ENCODE data around the gene SMC3.
A peak's percentile ranks its signal among the peaks of the same experiment; 100 is the strongest.

Gene SMC3

DNA sequence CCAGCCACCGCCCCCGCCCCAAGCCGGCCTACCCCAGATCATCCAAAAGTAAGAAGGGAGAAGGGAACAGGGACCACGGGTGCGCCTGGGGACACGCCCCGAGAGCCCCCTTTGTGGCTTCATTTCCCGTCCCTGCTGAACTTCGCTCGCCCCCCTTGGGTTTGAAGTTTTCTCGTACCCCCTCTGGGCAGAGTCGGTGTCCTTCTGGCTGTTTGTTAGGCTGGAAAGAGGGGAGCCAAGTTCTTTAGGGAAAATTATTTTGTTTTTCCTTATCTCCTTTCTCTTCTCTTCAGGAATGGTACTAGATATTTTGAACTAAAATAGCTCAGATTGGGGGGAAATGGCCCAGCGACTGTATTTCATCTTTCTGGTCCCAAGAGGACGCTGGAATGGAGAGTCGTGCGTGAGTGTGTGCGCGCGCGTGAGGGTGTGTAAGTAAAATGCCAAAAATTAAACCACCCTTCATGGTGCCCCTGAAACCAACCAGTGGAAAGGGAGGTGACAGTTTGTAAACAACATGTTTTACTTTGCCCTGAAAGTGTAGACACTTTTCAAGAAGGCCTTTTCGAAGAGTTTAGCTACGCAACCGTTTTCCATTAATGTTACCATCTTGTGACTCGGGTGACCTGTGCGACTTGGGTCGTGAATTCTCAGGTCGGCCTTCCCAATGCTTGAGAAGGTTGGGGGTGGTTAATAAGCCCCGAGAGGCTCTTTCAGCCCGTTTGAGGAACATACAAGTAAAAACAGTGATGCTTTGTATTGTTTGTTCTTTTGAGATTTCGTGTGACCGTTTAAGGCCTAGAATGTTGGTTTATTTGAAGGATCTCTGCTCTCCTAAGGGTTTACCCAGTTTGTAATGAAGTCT is 77.3 kb downstream of the SMC3 start:
- peaks cover 13 to 17% of the 10 kb centered on the region in 2 experiments for H3K4me1 ChIP-seq (ENCODE audit: control insufficient read depth in 1 of 2, insufficient read depth in 1 of 2, low read depth in 1 of 2, low read length in 1 of 2)
- peak overlapping the region in 1 of 2 experiments; percentile 47 for H3K4me3 ChIP-seq (ENCODE audit: low read depth in 1 of 2, low read length in 1 of 2)
- H3K27me3 ChIP-seq: peaks cover 100% of the 10 kb centered on the region
- TF ChIP-seq, protein P1, sequence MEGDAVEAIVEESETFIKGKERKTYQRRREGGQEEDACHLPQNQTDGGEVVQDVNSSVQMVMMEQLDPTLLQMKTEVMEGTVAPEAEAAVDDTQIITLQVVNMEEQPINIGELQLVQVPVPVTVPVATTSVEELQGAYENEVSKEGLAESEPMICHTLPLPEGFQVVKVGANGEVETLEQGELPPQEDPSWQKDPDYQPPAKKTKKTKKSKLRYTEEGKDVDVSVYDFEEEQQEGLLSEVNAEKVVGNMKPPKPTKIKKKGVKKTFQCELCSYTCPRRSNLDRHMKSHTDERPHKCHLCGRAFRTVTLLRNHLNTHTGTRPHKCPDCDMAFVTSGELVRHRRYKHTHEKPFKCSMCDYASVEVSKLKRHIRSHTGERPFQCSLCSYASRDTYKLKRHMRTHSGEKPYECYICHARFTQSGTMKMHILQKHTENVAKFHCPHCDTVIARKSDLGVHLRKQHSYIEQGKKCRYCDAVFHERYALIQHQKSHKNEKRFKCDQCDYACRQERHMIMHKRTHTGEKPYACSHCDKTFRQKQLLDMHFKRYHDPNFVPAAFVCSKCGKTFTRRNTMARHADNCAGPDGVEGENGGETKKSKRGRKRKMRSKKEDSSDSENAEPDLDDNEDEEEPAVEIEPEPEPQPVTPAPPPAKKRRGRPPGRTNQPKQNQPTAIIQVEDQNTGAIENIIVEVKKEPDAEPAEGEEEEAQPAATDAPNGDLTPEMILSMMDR (IDR thresholded peaks at IDR 0.05): no peak
- H3K36me3 ChIP-seq: no peaks in the 10 kb centered on the region
- H3K9me3 ChIP-seq: no peaks in the 10 kb centered on the region
- H3K27ac ChIP-seq: no peak overlapping the region

DNA sequence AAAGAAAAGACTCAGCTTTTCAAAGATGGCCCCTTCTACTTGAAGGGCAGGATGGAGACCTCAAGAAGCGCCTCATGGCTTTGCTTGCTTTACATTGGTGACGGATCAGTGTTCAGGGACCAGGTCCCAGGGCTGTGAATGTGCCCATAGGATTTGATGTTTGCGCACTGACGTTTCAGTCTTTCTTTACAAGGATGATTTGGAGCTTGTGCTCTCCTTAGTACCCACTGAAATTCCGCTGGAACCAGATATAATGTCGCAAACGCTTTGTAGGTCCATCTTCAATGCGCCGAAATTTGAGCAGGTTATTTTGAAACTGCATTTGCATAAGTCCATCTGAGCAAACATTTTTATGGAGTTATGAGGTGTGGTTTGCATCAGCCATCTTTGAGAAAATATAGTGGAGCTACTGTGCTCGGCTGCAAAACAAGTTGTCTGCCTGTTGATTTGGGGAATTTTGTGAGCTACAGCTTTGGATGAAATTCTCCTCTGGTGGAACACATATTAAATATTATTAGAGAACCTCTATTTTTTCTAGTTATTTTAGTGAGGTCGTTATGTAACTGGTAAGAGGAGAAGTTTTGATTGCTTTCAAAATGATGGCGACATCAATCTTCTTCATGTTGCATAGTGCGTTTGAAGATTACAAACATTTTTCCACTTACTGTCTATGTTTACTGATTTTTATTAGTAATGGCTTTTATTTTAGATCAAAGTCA is 79.1 kb downstream of the SMC3 start:
- Histone ChIP-seq H3K9me3 (no peaks in the 10 kb centered on the region), H3K27ac (no peak overlapping the region), H3K36me3 (no peaks in the 10 kb centered on the region), H3K4me3 (ENCODE audit: low read depth in 1 of 2, low read length in 1 of 2) (no peak overlapping the region), H3K27me3 (peaks cover 100% of the 10 kb centered on the region), H3K4me1 (ENCODE audit: control insufficient read depth in 1 of 2, insufficient read depth in 1 of 2, low read depth in 1 of 2, low read length in 1 of 2) (peaks cover 13 to 17% of the 10 kb centered on the region in 2 experiments)
- TF ChIP-seq, protein P1 (IDR thresholded peaks at IDR 0.05): no peak

DNA sequence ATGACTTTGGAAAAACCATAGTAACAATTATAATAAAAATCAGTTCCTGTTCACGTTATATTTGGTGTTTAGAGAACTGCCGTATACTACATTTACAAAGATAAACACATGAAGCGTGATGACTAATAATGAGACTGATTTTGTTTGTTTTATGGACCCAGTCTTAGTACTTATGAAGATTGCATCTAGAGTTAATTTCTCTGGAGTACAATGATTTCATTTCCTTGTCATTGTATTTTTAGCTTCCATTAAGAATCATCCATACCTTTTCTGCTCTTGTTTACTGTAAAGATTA is 79.6 kb downstream of the SMC3 start:
- TF ChIP-seq, protein P1 (IDR thresholded peaks at IDR 0.05): no peak
- peaks cover 100% of the 10 kb centered on the region for H3K27me3 ChIP-seq
- no peak overlapping the region for H3K4me3 ChIP-seq (ENCODE audit: low read depth in 1 of 2, low read length in 1 of 2)
- H3K36me3 ChIP-seq: no peaks in the 10 kb centered on the region
- no peak overlapping the region for H3K27ac ChIP-seq
- peaks cover 13 to 17% of the 10 kb centered on the region in 2 experiments for H3K4me1 ChIP-seq (ENCODE audit: control insufficient read depth in 1 of 2, insufficient read depth in 1 of 2, low read depth in 1 of 2, low read length in 1 of 2)
- H3K9me3 ChIP-seq: no peaks in the 10 kb centered on the region

DNA sequence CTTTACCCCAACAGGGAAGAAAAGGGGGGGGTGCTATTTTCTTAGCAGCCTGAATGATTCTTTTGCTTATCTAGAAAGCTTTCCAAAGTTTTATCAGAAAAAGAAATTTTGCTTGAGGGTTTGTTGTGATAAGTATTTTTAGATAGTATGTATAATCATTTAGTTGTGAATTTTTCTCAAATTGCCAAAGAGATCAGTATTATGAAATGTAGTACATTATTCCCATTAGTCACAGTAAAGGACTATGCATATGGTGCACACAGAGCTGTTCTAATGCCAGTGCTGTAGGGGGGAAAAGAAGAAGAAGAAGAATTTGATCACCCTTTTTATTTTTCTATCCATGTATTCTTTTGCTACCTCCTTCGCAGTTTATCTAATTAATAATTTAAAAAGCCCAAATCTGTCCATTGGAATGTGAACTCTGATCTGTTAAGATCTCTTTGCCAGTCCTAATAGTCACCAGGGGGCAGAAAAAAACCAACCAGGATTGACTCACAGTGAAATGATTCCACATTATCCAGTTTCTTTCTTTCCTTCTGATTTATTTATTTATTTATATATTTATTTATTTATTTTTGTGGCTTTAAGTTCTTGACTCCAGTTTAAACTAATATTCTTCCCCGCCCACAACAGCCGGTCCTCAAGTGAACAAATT is 81.3 kb downstream of the SMC3 start:
- H3K36me3 ChIP-seq: no peaks in the 10 kb centered on the region

More for the DNA sequence above, 81.3 kb downstream of the SMC3 start:
- Histone ChIP-seq H3K27ac (no peak overlapping the region), H3K9me3 (no peaks in the 10 kb centered on the region), H3K4me1 (ENCODE audit: control insufficient read depth in 1 of 2, insufficient read depth in 1 of 2, low read depth in 1 of 2, low read length in 1 of 2) (peaks cover 5 to 8% of the 10 kb centered on the region in 2 experiments), H3K27me3 (peaks cover 100% of the 10 kb centered on the region), H3K4me3 (ENCODE audit: low read depth in 1 of 2, low read length in 1 of 2) (no peak overlapping the region)
- TF ChIP-seq, protein P1 (IDR thresholded peaks at IDR 0.05): no peak
